Heart left ventricle (tissue), 16 donors: ENCODE results near the gene TAAR8. TPM values are rescaled to one million over a fixed set of nuclear protein-coding genes. Genes with fewer than 3 reads are reported as not detected.
"Not testable (repeated sequence)": the region's sequence is repeated elsewhere in the genome, so short reads cannot be mapped to it uniquely, and the experiment has no call there.

ENCODE experiments used
- ATAC-seq, 4 donors: fragments of 200-7000 bp; cut with Tn5 transposase; one replicate each; pipeline ENCODE4 v1.9.1; 2020 to 2022; ENCODE audit warnings: moderate library complexity in 4 of 4, mild to moderate bottlenecking in 3 of 4, moderate number of reproducible peaks in 1 of 4
- DNase-seq, 5 donors: peaks; one replicate each; pipeline ENCODE4 v3.0.0-alpha.2; 2020
- H3K27ac ChIP-seq, 12 donors: fragments of 200-600 bp; sonication (generic) in 4 of 12; one replicate each; pipeline versions ENCODE4 v1.5.0 to v1.8.0; 2016 to 2022; ENCODE audit warnings: mild to moderate bottlenecking in 2 of 12
- H3K27me3 ChIP-seq, 9 donors: fragments of 200-600 bp; sonication (generic) in 2 of 9; one replicate each; pipeline versions ENCODE4 v1.5.1 to v1.8.0; 2016 to 2022; ENCODE audit warnings: mild to moderate bottlenecking in 3 of 9
- H3K36me3 ChIP-seq, 9 donors: fragments of 200-600 bp; sonication (generic) in 2 of 9; one replicate each; pipeline versions ENCODE4 v1.5.0 to v1.8.0; 2018 to 2022; ENCODE audit warnings: mild to moderate bottlenecking in 2 of 9
- H3K4me1 ChIP-seq, 12 donors: fragments of 200-600 bp; sonication (generic) in 4 of 12; one replicate each; pipeline versions ENCODE4 v1.5.0 to v1.8.0; 2016 to 2022; ENCODE audit warnings: mild to moderate bottlenecking in 3 of 12
- H3K4me3 ChIP-seq, 12 donors: fragments of 200-600 bp; sonication (generic) in 4 of 12; one replicate each; pipeline versions ENCODE4 v1.5.0 to v1.8.0; 2017 to 2022; ENCODE audit warnings: mild to moderate bottlenecking in 9 of 12, moderate library complexity in 4 of 12
- H3K9me3 ChIP-seq, 12 donors: fragments of 200-600 bp; sonication (generic) in 4 of 12; one replicate each; pipeline versions ENCODE4 v1.5.0 to v1.8.0; 2016 to 2022; ENCODE audit warnings: mild to moderate bottlenecking in 1 of 12
- CTCF ChIP-seq, 12 donors: fragments of 200-600 bp; sonication (generic) in 4 of 12; IDR thresholded peaks; one replicate each; pipeline versions ENCODE4 v1.5.0 to v1.8.0; 2018 to 2022; ENCODE audit warnings: antibody characterized with exemption in 12 of 12, mild to moderate bottlenecking in 5 of 12
- POLR2A ChIP-seq, 2 donors: fragments of 450-650 bp; IDR thresholded peaks; one replicate each; pipeline ENCODE4 v1.6.1; 2017; ENCODE audit warnings: antibody characterized with exemption in 2 of 2, mild to moderate bottlenecking in 2 of 2, moderate library complexity in 2 of 2
- WGBS, 4 donors: extraction: QIAGEN DNeasy Blood & Tissue Kit in 2 of 4; methylation state at CpG; one replicate each; pipeline versions ENCODE4 v1.1.5 to v1.1.7; 2013 to 2018; 5-methylcytosine and 5-hydroxymethylcytosine counted together
- intact Hi-C, 10 donors: fragments of 100-400 bp; cut with DNase I; formaldehyde crosslinking; loops; one replicate each; pipeline versions ENCODE4 v1.11.1 to v1.14.2; 2022
- polyA plus RNA-seq, 2 donors: library from polyadenylated mRNA; stranded (reverse); fragments of 200-250 nt; gene quantifications; one replicate each; pipeline ENCODE4 v1.2.3, GENCODE V29; 2013
- total RNA-seq, 9 donors: library from RNA; depleted of rRNA in 2 of 9; stranded (reverse); fragments of >200 nt in 2 of 9; fragmentation: NEBNext Ultra II Directional in 3 of 9; extraction: Animal tissue kit (Norgen Biotek cat#: 25700) in 3 of 9; gene quantifications; one replicate each; pipeline versions ENCODE4 v1.1.0 to v1.2.4, GENCODE V29; 2016 to 2023
- donor health status: ischemic (EF 13 %, LVEDD 7.1; RV severe dilation, severe dysfunction).
- donor health status: healthy with polysubstance abuse.
- donor health status: DM: no; HTN: yes; CAD: no.
- donor health status: DM: no; HTN: no; CAD: no.
- donor health status: ischemic (EF 25% LVEDD 6.9; RV normal size, moderate dysfunction).
- donor health status: ischemic (EF 25% LVEDD 5.7; RV mildly dilated, moderate dysfunction).
- donor health status: healthy.
- donor health status: DM: yes; HTN: yes; CAD: no.
- donor health status: ischemic (EF 35%, LVEDD 5.7; RV mildly dilated, moderate dysfunction).
- donor health status: nonischemic (EF 11% LVEDD 7.7; RV severe dilation, severe dysfunction).
- donor health status: DM: yes; HTN: yes; CAD: no.
- donor health status: PGD.
- donor health status: ischemic (EF 29% LVEDD 5.4; RV normal size, mild dysfunction).
- donor health status: nonischemic (EF 23%, LVEDD 6.1; RV moderate dilation, normal function).

Gene TAAR8
- total and polyA plus RNA-seq, 11 donors, result not detected

- TF ChIP-seq POLR2A (IDR thresholded peaks at IDR 0.05) (no peak), CTCF (IDR thresholded peaks at IDR 0.05) (no peak)
- intact Hi-C loops, result no loop called here
- ATAC-seq (no peak), DNase-seq (no peak)
- 30 to 45% (median 36%) methylated on average over 3 of the region's 3 CpGs for WGBS, 4 donors
- Histone ChIP-seq H3K4me1 (no peaks in the 10 kb centered on the region), H3K27me3 (peaks cover 0 to 3% (median 0%) of the 10 kb centered on the region in 9 donors), H3K9me3 (no peaks in the 10 kb centered on the region), H3K36me3 (no peaks in the 10 kb centered on the region), H3K27ac (no peak overlapping the region), H3K4me3 (no peak overlapping the region)
These were observed 46.0 kb downstream of the TAAR8 start for GRCh38 chr6:132598473-132598872.

GRCh38 chr6:132600900-132601299, 48.4 kb downstream of the TAAR8 start:
- DNase-seq, ATAC-seq, H3K4me1 ChIP-seq, H3K27ac ChIP-seq, H3K27me3 ChIP-seq, intact Hi-C loops, H3K36me3 ChIP-seq, H3K4me3 ChIP-seq, H3K9me3 ChIP-seq: not testable (repeated sequence)

Other genes with a start within 250 kb of the TAAR8 start
- gene MOXD1, start 151.2 kb upstream of the TAAR8 start, total RNA-seq, result 10 to 100 TPM in 1 of 9 donors, 1 to 10 TPM in 8; 2.0 to 10.5 (median 3.3) TPM
- gene MOXD1, start 151.2 kb upstream of the TAAR8 start, polyA plus RNA-seq, result 1 to 10 TPM in 1 of 2 donors, under 1 TPM in 1; 0.69 to 2.0 TPM
- 10 to 100 TPM; 24.8 to 78.8 (median 56.3) TPM for gene STX7, start 39.6 kb upstream of the TAAR8 start, total RNA-seq
- gene STX7, start 39.6 kb upstream of the TAAR8 start, polyA plus RNA-seq, result 10 to 100 TPM in 1 of 2 donors, 1 to 10 TPM in 1; 6.7 to 25.1 TPM
- gene TAAR9, start 14.4 kb upstream of the TAAR8 start, total RNA-seq, result not detected
- gene TAAR9, start 14.4 kb upstream of the TAAR8 start, polyA plus RNA-seq, result not detected
- not detected for gene TAAR6, start 17.6 kb downstream of the TAAR8 start, total RNA-seq
- not detected for gene TAAR6, start 17.6 kb downstream of the TAAR8 start, polyA plus RNA-seq
- not detected for gene TAAR5, start 37.1 kb downstream of the TAAR8 start, total RNA-seq
- gene TAAR5, start 37.1 kb downstream of the TAAR8 start, polyA plus RNA-seq, result not detected
- gene TAAR2, start 71.6 kb downstream of the TAAR8 start, total RNA-seq, result not detected
- not detected for gene TAAR2, start 71.6 kb downstream of the TAAR8 start, polyA plus RNA-seq
- not detected for gene TAAR1, start 106.5 kb downstream of the TAAR8 start, total RNA-seq
- gene TAAR1, start 106.5 kb downstream of the TAAR8 start, polyA plus RNA-seq, result not detected
- gene VNN1, start 161.4 kb downstream of the TAAR8 start, total RNA-seq, result 1 to 10 TPM in 3 of 9 donors, under 1 TPM in 6; 0.29 to 2.2 (median 0.57) TPM
- gene VNN1, start 161.4 kb downstream of the TAAR8 start, polyA plus RNA-seq, result under 1 TPM; 0.38 to 0.44 TPM
- 1 to 10 TPM; 1.1 to 6.9 (median 2.5) TPM for gene VNN2, start 205.2 kb downstream of the TAAR8 start, total RNA-seq
- gene VNN2, start 205.2 kb downstream of the TAAR8 start, polyA plus RNA-seq, result under 1 TPM; 0.30 to 0.39 TPM
- 1 to 10 TPM; 1.1 to 7.4 (median 2.8) TPM for gene SLC18B1, start 246.0 kb downstream of the TAAR8 start, total RNA-seq
- 1 to 10 TPM; 2.5 to 3.1 TPM for gene SLC18B1, start 246.0 kb downstream of the TAAR8 start, polyA plus RNA-seq